Endometrial microvascular endothelial cells (primary cell): ENCODE results near the gene PDHB. TPM values are rescaled to one million over a fixed set of nuclear protein-coding genes. Genes with fewer than 3 reads are reported as not detected.

Experiments
- in situ Hi-C: cut with HindIII; loops from 2 replicates; pipeline ENCODE4 v1.10.0; 2017; ENCODE audit warnings: low sequenced_read_pairs, low pct_unique_long_range_greater_than_20kb; ENCODE audit errors: inconsistent ontology term
- total RNA-seq: library from RNA; depleted of rRNA; stranded (reverse); fragments of >200 nt; gene quantifications from one replicate; pipeline ENCODE4 v1.2.3, GENCODE V29; 2015; ENCODE audit errors: inconsistent ontology term

The PDHB gene
- total RNA-seq, 1 donor from 2014 or later: 98.7 TPM

DNA sequence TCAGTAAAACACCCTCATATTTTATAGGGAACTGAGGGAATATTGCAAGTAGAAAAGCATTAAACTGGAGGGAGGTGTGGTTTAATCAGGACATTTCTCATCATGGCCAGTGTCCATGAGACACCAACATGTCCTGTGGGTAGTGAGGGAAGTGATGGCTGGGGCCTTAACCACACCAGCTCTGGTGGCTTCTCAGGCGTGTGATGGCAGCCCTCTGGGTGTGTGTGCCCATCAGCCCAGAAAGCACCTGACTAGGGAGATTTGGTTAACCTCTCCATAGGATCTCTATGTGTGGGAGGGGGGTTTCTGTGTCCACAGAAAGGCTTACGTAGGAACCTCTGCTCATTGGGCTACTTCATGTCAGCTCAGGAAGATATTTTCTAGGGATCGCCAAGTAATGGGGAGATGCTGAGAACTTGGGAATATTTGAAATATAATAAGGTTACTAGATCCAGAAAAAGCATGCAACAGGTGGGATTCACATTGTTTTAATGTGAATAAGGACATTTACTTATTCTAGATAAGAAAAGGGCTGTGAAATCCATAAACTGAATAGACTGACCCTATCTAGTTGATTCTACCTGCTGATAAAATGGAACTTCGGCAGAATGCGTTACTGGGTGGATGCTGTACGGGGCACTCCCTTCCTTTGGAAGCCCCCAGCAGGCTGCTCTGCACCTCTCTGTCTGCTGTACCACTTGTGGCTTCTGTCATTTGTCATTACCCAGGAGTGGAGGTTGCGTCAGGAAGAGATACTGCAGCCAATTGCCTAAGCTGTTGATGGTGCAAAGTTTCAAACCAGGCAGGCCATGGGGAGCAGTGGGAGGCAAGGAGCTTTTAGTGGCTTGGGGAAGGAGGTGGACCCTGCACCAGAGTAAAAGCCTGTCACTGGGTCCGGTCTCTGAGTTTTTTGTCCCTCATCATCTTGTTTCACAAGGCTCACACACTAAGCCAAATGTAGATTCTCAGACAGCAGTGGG, 21.5 kb downstream of the PDHB start:
- in situ Hi-C loops: no loop called here

DNA sequence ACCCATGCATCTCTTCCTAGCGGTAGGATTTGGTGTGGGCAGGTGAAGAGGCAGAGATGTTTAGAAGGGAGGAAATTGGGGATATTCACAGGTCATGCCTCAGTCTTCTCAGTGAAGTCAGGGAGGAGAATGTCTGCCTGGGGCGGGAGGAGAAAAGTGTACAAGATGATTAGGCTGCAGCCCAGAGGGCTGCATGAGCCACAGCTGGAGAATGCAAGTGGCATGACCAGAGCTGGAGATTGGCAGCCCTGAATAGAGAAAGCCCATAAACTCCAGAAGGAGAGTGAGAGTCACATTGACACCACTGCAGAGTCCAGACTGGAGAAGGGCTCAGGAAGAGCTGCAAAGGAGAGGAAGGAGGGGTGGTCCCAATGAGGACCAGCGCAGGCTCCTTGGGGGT, 22.6 kb downstream of the PDHB start:
- in situ Hi-C loops: no loop called here

DNA sequence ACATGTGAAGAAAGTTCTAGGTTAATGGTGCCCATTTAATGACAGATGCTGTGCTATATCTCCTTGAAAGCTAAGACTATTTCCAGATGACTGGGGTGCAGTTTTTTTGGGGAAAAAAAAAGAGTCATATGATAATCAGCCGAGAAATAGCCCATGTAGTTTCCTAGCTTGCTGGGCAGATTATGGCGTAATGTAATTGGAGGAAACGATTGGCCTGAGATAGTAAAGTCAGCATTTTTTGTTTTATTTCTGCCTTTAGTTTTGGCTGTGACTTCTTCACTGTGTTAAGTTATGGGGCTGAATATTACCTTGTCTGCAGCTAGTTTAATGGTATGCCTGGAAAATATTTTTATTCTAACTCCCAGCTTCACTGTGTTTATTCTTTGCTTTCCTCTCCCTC, 24.0 kb downstream of the PDHB start:
- in situ Hi-C loops: no loop called here

DNA sequence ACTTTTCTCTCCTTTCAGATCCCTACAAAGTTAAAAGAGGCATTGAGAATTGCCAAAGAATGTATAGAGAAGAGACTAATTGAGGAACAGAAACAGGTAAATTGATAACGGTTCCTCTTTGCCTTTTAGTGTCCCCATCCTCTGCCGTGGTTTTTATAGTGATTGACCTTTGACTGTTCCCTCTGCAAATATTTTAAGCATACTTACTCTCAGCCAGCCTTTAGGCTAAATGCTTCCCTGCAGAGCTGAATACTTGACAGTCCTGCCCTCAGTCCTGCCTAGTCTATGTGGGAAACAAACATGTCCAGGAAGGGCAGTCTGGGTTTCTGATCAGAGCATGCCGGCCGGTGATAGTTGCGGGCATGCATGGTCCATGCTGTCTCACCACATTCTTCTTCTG, 24.7 kb downstream of the PDHB start:
- in situ Hi-C loops: no loop called here

DNA sequence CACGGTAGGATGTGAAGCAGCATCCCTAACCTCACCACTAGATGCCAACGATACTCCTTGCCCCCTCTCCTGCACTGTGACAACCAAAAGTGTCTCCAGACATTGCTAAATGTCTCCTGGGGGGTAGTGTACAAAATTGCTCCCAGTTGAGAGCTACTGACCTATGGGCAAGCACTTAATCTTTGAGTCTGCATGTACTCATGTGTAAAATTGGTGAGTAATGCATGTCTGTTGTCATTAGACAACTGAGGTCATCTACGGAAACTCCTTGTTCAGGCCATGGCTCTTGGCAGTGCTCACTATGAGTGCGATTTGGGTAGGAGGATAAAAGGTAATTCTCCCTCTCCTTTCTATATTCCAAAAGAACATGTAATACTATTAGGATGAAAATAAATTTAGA, 29.2 kb downstream of the PDHB start:
- in situ Hi-C loops: no loop called here

DNA sequence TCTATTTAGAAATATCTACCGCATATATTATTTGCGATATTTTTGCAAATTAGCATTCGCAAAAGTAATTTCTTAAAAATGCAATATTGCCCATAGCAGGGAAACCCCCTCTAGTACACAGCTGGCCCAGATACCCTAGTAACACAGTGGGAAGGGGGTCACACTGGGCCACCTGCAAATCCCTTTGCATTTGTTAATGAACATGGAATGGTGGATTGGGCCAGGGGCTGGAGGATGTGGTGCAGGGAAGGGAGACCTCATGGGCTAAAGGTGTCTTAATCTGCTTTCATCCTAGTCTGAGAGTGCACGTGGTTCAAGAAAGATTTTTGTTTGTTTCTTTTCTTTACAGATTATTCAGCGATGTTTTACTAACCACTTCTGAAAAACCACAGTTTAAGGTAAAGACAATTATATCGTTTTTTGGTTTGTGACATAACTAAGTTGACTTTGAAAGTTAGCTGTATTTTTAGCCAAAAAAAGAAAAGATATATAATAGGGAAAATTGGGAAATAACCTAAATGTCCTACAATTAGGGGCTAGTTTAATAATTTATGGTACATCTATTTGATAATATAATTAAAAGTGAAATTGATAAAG, 30.0 kb downstream of the PDHB start:
- in situ Hi-C loops: no loop called here

DNA sequence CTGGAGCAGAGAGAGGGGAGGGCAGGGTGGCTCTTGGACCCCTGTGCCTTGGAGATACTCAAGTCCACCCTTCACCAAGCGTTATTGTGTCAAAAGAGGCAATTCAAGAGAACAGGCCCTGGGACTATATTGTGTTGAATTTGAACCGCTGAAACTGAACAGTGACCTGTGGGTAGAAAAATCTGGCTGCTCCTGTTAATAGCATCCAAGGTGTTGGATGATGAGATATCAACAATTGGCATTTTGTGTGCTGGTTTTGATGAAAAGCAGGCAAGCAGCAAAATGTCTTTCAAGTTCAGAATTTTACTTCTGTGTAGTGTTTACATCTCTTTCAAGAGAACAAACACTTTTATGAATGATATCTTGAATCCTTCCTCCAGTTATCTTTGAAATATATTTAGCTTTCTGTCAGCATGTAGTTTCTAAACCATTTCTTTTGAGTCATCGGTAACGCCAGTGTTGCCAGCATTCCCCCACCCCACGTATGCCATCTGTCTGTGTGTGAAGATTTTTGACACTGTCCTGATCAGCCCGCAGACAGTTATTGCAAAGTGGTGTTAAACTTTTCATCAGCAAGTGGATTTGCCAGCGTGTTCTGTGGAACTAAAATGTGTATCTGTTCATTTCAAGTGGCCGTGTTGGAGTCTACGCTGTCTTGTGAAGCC, 34.8 kb downstream of the PDHB start:
- in situ Hi-C loops: no loop called here

DNA sequence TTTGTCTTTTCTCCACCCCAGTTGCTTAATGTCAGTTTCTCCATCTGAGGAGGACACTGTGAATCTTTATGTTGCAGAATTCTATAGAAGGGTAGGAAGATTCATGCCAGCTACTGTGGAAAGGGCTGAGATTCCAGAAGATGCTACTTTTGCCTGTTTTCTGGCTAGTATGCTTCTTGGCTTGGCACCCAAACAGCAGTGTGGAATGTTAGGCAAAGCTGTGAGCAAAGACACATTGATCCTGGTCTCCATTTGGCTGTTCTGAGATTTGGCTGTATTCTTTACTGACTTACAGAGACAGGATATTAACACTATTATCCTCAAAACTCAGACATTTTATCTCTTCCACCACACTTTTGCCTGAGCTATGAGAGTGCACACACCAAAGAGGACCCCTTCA, 39.3 kb downstream of the PDHB start:
- in situ Hi-C loops: no loop called here

DNA sequence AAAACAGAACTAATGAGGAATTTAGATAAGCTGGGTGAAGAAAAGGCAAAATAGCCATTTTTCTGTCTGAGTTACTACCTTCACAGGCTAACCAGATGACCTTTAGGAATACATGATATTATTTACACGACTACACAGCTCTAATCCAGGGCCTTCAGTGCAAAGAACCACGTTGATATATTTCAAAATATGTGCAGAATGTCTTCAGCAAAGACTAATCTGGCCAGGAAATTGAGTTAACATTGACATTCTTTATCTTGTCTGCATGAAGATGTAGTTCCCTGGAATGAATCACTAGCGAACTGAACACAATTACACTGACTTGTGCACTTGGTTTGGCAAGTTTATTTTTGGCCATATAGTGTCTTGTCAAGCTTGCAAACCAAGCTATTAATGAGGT, 41.5 kb downstream of the PDHB start:
- in situ Hi-C loops: no loop called here

DNA sequence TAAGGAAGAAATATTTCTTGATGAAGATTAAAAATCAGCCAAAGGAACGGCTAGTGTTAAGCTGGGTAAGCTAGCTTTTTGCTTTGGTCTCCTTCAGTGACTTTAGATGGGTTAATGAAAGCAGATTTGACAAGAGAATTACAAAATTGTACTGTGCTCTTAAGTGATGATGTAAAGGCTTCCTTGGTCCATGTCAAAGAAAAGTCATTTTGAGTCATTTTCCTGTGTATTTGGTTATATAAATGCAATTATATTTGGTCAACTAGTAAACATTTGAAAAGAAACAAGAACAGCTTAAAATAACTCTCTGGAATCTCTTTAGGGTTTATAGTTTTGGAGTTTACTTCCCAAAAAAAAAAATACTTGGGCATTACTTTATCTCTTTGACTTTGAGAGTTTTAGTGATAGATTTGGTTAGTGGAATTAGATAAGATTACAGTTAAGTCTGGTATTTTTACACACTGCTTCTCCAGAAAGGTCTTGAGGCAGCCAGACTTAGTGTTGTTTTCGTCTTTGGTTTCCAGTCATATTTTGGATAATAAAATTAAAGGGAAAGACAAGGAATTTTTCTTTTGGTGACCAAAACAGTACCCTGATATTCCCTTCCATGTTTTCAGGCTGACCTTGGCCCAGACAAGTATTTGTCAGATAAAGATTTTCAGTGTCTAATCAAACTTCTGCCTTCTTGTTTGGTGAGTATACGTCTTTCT, 42.3 kb downstream of the PDHB start:
- in situ Hi-C loops: no loop called here

DNA sequence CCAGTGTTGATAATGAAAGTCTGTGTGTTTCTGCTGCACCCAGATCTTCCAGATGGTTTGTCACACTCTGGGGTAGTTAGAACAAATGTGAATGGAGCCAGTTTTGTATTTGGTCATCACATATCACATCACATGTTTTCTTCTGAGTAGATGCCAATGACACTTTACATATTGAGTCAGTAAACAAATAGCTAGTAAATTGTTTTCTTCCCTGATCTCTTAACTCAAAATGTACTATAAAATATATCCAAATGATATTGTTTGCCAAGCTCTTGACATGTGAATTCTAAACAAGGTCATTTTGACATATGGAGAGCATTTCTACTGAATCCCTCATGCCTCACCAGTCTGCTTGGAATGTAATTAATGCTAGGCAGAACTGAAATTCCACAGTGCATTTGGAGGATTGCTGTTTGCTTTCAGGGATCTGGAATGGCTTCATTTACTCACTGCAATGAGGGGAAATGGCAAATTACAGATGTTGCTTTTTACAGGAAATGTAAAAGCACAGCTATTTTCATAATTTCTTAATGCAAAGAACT, 45.0 kb downstream of the PDHB start:
- in situ Hi-C loops: no loop called here

DNA sequence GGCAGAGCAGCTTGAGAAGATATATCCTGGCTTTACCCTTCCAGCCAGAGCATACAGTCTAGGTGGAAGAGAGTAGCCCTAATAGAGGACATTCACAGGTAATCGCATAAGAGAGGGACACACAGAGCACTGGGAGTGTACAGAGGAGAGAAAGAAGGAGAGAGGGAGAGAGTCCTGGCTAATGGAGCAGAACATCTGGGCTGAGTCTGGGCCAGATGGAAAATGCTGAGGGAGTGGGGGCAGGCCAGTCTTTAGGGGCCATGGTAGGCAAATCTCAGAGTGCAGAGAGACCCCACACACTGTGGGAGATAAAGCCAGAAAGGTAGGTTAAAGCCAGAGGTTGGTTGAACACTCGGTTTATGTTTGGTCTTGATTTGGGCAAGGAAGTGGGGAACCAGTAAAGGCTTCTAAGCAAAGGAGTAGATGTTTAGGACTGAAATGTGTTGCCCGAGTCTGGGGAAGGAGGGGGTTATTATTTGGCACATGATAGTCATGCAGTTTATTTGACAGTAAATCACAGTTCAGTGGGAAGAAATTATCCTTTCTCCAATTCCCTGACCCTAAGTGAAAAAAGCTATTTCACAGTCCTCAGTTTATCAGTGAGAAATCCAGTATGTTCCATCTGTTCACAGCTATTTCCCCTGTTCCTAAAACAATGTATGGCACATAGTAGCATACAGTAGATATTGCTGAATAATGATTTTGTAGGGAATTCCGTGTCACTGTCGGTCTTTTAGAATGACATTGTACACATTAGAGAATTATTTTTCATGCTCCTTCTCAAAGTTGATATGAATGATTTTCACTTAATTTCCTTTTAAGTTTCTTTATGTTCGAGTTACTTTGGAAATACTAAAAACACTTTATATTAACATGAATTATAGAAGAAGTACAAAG, 45.7 kb downstream of the PDHB start:
- in situ Hi-C loops: no loop called here

DNA sequence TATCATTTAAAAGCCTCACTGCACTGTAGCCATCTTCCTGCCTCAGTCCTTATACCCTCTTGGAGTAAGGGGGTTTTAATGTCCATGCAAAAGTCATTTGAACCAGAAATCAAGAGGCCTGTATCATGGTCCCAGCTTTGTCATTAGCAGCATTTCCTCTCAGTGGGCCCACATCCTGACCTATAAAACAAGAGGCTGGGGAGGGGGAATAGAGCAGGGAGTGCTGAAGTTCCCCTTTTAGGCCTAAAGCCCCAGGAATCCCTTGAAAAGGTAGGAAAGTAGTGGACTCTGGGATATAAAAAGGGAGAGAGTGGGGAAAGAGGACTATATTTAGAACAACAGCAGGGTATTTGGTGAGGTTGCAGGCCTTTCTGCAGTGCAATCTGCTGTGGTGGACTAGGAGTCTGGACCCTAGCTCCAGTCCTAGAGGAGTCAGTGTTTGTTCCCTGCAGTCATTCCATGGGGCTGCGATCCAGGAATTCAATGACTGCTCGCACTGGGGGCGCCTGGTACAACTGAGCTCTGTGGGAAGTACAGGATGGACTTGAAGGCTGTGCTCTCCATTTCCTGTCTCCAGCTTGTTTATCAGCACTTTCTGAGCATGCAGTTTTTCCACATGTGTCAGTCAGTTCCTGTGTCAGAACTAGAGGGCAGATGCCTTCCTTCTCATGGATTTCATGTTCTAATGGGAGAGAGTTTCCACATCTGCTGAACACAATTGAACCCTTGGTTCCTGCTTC, 46.8 kb downstream of the PDHB start:
- in situ Hi-C loops: no loop called here

DNA sequence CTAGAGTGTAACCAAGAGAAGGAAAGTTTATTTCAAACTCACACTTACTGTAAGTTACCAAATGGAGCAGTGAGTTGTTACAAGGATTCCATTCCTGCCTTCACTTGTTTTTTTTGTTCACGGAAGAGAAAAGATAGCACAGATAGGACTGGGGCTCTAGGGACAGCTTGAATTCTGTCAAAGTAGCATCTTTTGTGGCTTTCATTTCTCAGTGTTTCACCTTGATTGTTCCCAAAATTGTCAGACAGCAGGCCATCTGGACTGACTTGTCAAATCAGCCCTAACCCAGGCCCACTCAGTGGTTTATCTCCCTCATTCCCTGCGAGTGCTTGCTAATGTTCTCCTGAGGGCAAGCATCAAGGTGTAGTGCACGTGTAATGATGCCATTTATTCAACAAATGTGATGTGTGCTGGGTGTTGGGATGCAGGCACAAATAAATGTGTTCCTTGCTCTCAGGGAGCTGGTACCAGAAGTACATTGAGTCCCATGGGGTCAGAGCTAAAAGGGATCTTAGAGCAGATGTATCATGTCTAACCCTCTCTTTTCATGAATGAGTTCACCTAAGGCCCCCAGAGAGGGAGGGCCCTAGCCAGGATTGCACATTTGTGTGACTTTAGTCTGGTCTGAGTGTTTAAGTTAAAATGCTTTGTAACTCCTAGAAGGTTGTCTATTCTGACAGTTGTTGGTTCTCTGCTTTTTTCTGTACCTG, 49.1 kb downstream of the PDHB start:
- in situ Hi-C loops: no loop called here

DNA sequence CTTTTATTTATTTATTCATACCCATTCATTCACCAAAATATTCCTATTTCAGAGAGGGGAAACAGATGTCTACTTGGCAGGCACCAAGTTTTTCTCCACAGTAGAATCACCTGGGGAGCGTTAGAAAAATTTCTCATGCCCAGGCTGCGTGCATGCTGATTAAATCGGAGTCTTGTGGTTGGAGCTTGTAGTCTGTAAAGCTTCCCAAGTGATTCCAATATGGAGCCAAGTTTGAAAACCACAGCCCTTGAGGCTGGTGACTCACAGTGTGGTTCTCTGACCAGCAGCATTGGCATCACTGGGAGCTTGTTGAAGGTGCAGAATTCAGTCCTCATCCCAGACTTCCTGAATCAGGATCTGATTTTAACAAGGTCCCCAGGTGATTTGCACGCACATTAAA, 49.7 kb downstream of the PDHB start:
- in situ Hi-C loops: no loop called here

DNA sequence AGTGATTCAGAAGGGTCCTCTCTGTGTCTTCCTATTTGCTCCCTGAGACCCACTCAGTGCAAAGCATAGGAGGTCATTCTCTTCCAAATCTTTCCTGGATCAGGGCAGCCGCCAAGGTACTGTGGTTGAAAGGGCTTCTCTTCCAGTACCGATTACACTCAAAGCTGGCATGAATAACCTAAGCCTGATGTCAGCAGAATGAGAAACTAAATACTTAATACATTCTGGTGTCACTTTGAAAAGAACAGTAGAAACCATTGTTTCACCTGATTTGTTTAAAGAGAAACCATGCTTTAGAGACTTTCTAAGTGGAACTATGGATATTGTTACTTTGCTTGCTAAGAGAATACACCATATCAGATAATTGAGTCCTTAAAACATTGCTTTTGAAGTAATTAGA, 50.2 kb downstream of the PDHB start:
- in situ Hi-C loops: no loop called here
